H1 (cell line): ENCODE data around the gene PLA2R1. TPM values are rescaled to one million over a fixed set of nuclear protein-coding genes. Genes with fewer than 3 reads are reported as not detected.

ENCODE experiments used
- CTCF ChIA-PET: fragments of 300-600 bp; sonication (Branson Sonifier 250); formaldehyde crosslinking; loops from one replicate; lab custom pipeline; 2021; ENCODE audit not compliant: partially characterized antibody; lab: Charles Lee
- POLR2A ChIA-PET: fragments of 300-600 bp; sonication (Branson Sonifier 250); formaldehyde crosslinking; loops from one replicate; lab custom pipeline; 2021; ENCODE audit warnings: inconsistent platforms; ENCODE audit not compliant: partially characterized antibody; lab: Charles Lee
- DNase-seq, 2 experiments: peaks; one replicate each; pipeline versions ENCODE4 v3.0.0 to v3.0.0-alpha.2; 2010 to 2022; ENCODE audit warnings: low spot score in 2 of 2, low read depth in 1 of 2, mixed read lengths in 1 of 2
- FAIRE-seq: peaks from 2 replicates; lab custom pipeline; 2011; peaks lifted over from hg19 to GRCh38; lab: Jason Lieb, UNC
- H2AFZ ChIP-seq: 2 replicates; pipeline ENCODE4 v1.8.1; 2012; ENCODE audit warnings: low read length, inconsistent platforms
- H2AK5ac ChIP-seq: 2 replicates; pipeline ENCODE4 v1.6.1; 2013; ENCODE audit warnings: low read depth, low read length
- H2BK120ac ChIP-seq: replicated peaks from 2 replicates; pipeline ENCODE3; 2013; ENCODE audit warnings: low read depth, low read length, inconsistent platforms
- H2BK12ac ChIP-seq: 2 replicates; pipeline ENCODE4 v1.6.1; 2013; ENCODE audit warnings: low read depth, low read length
- H2BK15ac ChIP-seq: 2 replicates; pipeline ENCODE4 v1.6.1; 2013; ENCODE audit warnings: low read length
- H2BK20ac ChIP-seq: 2 replicates; pipeline ENCODE4 v1.6.1; 2013; ENCODE audit warnings: low read length
- H2BK5ac ChIP-seq: 2 replicates; pipeline ENCODE4 v1.6.1; 2013; ENCODE audit warnings: low read depth, low read length
- H3K14ac ChIP-seq: 2 replicates; pipeline ENCODE4 v1.6.1; 2013; ENCODE audit warnings: inconsistent platforms; ENCODE audit not compliant: insufficient read length
- H3K18ac ChIP-seq: 2 replicates; pipeline ENCODE4 v1.6.1; 2013; ENCODE audit warnings: low read length; ENCODE audit errors: extremely low read depth
- H3K23ac ChIP-seq: 2 replicates; pipeline ENCODE4 v1.6.1; 2013; ENCODE audit warnings: inconsistent platforms; ENCODE audit not compliant: insufficient read length
- H3K23me2 ChIP-seq: 2 replicates; pipeline ENCODE4 v1.6.1; 2013; ENCODE audit warnings: low read depth, low read length
- H3K27ac ChIP-seq: 2 replicates; pipeline ENCODE4 v1.6.1; 2011; ENCODE audit warnings: low read depth, low read length, inconsistent platforms
- H3K27me3 ChIP-seq, 4 experiments: replicated peaks in 1 of 4; 1 replicate in 1 of 4; 2 replicates in 3 of 4; pipeline versions ENCODE4 v1.6.1 to v1.8.1; 2011 to 2013; ENCODE audit warnings: low read length in 3 of 4, mild to moderate bottlenecking in 3 of 4, inconsistent platforms in 2 of 4, mixed read lengths in 2 of 4, moderate library complexity in 1 of 4; ENCODE audit not compliant: control insufficient read depth in 3 of 4, insufficient read depth in 3 of 4; ENCODE audit errors: extremely low read depth in 1 of 4
- H3K36me3 ChIP-seq, 4 experiments: 2 replicates each; pipeline versions ENCODE4 v1.6.1 to v1.8.1; 2011 to 2013; ENCODE audit warnings: mild to moderate bottlenecking in 4 of 4, low read length in 3 of 4, moderate library complexity in 2 of 4, control low read depth in 1 of 4, inconsistent platforms in 1 of 4; ENCODE audit not compliant: insufficient read depth in 4 of 4, control insufficient read depth in 2 of 4
- H3K4ac ChIP-seq: replicated peaks from 2 replicates; pipeline ENCODE3; 2013; ENCODE audit warnings: low read length, low read depth, mixed read lengths, inconsistent platforms; ENCODE audit not compliant: insufficient read length
- H3K4me1 ChIP-seq, 4 experiments: replicated peaks in 1 of 4; 1 replicate in 1 of 4; 2 replicates in 3 of 4; pipeline versions ENCODE4 v1.6.1 to v1.8.1; 2011 to 2013; ENCODE audit warnings: low read length in 3 of 4, inconsistent platforms in 2 of 4, mixed read lengths in 1 of 4; ENCODE audit not compliant: insufficient read depth in 4 of 4, control insufficient read depth in 3 of 4
- H3K4me2 ChIP-seq, 2 experiments: 2 replicates each; pipeline versions ENCODE4 v1.6.1 to v1.8.1; 2011 to 2013; ENCODE audit warnings: low read depth in 2 of 2, low read length in 2 of 2, control low read depth in 1 of 2, inconsistent platforms in 1 of 2, mild to moderate bottlenecking in 1 of 2; ENCODE audit not compliant: insufficient read depth in 1 of 2
- H3K4me3 ChIP-seq, 4 experiments: fragments of 200-600, 300-600 bp in 1 of 4; sonication (generic), shearing (Covaris generic), sonication (Bioruptor Twin) in 1 of 4; 2 replicates each; pipeline versions ENCODE4 v1.5.1 to v1.8.1; 2011 to 2016; ENCODE audit warnings: low read length in 4 of 4, low read depth in 3 of 4, control low read depth in 2 of 4, inconsistent platforms in 2 of 4, mild to moderate bottlenecking in 2 of 4, mixed read lengths in 1 of 4, moderate library complexity in 1 of 4; ENCODE audit not compliant: insufficient read depth in 2 of 4; ENCODE audit errors: extremely low read depth in 1 of 4
- H3K56ac ChIP-seq: replicated peaks from 2 replicates; pipeline ENCODE3; 2013; ENCODE audit warnings: low read depth, mild to moderate bottlenecking, mixed read lengths, low read length, inconsistent platforms; ENCODE audit not compliant: insufficient read length
- H3K79me1 ChIP-seq: 2 replicates; pipeline ENCODE4 v1.6.1; 2013; ENCODE audit warnings: low read depth, low read length, control low read depth
- H3K79me2 ChIP-seq, 2 experiments: 2 replicates each; pipeline versions ENCODE4 v1.6.1 to v1.8.1; 2012 to 2013; ENCODE audit warnings: low read length in 2 of 2, mild to moderate bottlenecking in 2 of 2, inconsistent platforms in 1 of 2; ENCODE audit not compliant: insufficient read depth in 2 of 2, control insufficient read depth in 1 of 2
- H3K9ac ChIP-seq, 4 experiments: replicated peaks in 1 of 4; 1 replicate in 1 of 4; 2 replicates in 3 of 4; pipeline versions ENCODE4 v1.6.1 to v1.8.1; 2011 to 2013; ENCODE audit warnings: low read depth in 3 of 4, low read length in 3 of 4, control low read depth in 2 of 4, mild to moderate bottlenecking in 2 of 4, moderate library complexity in 2 of 4, inconsistent platforms in 1 of 4; ENCODE audit errors: extremely low read depth in 1 of 4
- H3K9me3 ChIP-seq, 2 experiments: 2 replicates each; pipeline versions ENCODE4 v1.6.1 to v1.8.1; 2012 to 2013; ENCODE audit warnings: mild to moderate bottlenecking in 2 of 2, moderate library complexity in 2 of 2, control low read depth in 1 of 2, inconsistent platforms in 1 of 2, low read depth in 1 of 2, low read length in 1 of 2, mixed read lengths in 1 of 2; ENCODE audit not compliant: insufficient read depth in 2 of 2
- H4K20me1 ChIP-seq, 2 experiments: replicated peaks in 1 of 2; 2 replicates each; pipeline versions ENCODE3 to v1.8.1; 2011 to 2013; ENCODE audit warnings: inconsistent platforms in 2 of 2, low read length in 2 of 2, mild to moderate bottlenecking in 1 of 2; ENCODE audit not compliant: insufficient read depth in 2 of 2, control insufficient read depth in 1 of 2
- H4K5ac ChIP-seq: 2 replicates; pipeline ENCODE4 v1.6.1; 2013; ENCODE audit warnings: low read length, low read depth, mixed read lengths, inconsistent platforms; ENCODE audit not compliant: insufficient read length
- H4K8ac ChIP-seq: 2 replicates; pipeline ENCODE4 v1.8.0; 2013; ENCODE audit warnings: mild to moderate bottlenecking, moderate library complexity, low read length, inconsistent platforms; ENCODE audit not compliant: insufficient read depth; ENCODE audit errors: extremely low read depth
- H4K91ac ChIP-seq: replicated peaks from 2 replicates; pipeline ENCODE3; 2013; ENCODE audit warnings: low read length, mixed read lengths, inconsistent platforms; ENCODE audit not compliant: insufficient read length
- CBX5 ChIP-seq: fragments of 300-800, 300-1000 bp; sonication (generic); IDR thresholded peaks from 2 replicates; pipeline ENCODE4 v1.7.1; 2016; ENCODE audit warnings: antibody characterized with exemption, low read length, low read depth
- CTCF ChIP-seq, 3 experiments: IDR thresholded peaks; 1 replicate in 2 of 3; 2 replicates in 1 of 3; pipeline versions ENCODE4 v1.5.1 to v1.6.1; 2011; ENCODE audit warnings: low read length in 3 of 3, mild to moderate bottlenecking in 3 of 3, inconsistent platforms in 2 of 3, low read depth in 1 of 3, moderate library complexity in 1 of 3; ENCODE audit not compliant: insufficient read depth in 1 of 3; ENCODE audit errors: control extremely low read depth in 1 of 3
- USF2 ChIP-seq: IDR thresholded peaks from 2 replicates; pipeline ENCODE4 v1.6.1; 2011; ENCODE audit warnings: low read length, improper control_type of control experiment
- WGBS, 2 experiments: shearing (Covaris generic) in 1 of 2; methylation state at CpG; one replicate each; pipeline versions ENCODE4 v1.1.6 to v1.1.7; 2013 to 2015; ENCODE audit warnings: low lambda C conversion rate in 2 of 2, mixed read lengths in 2 of 2, inconsistent platforms in 1 of 2, low coverage in 1 of 2, missing lambda C conversion rate in 1 of 2; ENCODE audit not compliant: insufficient replicate concordance in 2 of 2, insufficient coverage in 1 of 2, insufficient read length in 1 of 2; ENCODE audit errors: extremely low coverage in 1 of 2, missing lambda C conversion rate in 1 of 2; 5-methylcytosine and 5-hydroxymethylcytosine counted together
- polyA plus RNA-seq, 7 experiments: library from polyadenylated mRNA; depleted of rRNA in 3 of 7; stranded (reverse) in 5 of 7; unstranded in 2 of 7; fragments of >200 nt in 5 of 7; fragments of 200-250 nt in 2 of 7; gene quantifications; 1 replicate in 5 of 7; 2 replicates in 1 of 7; 4 replicates in 1 of 7; pipeline versions ENCODE4 v1.2.1 to v1.2.3, GENCODE V29; 2011 to 2013; ENCODE audit warnings: missing spikeins in 2 of 7, mixed read lengths in 2 of 7
- total RNA-seq: library from RNA; stranded (reverse); fragmentation: NEBNext Ultra II Directional; extraction: Animal tissue kit (Norgen Biotek cat#: 25700); gene quantifications from 2 replicates; pipeline ENCODE4 v1.2.1, GENCODE V29; 2021

Gene PLA2R1
- total and polyA plus RNA-seq, 2 of the 8 experiments (the other 6 are each of a cell fraction or from before 2014, with no cell fraction given): 0.65 to 1.5 TPM

GRCh38 chr2:160006475-160006874 lies 55.9 kb downstream of the PLA2R1 start:
- no peak overlapping the region for H2BK120ac ChIP-seq
- no peak overlapping the region for H2BK5ac ChIP-seq
- no peaks in the 10 kb centered on the region for H3K36me3 ChIP-seq
- FAIRE-seq (no peak), DNase-seq (no peak)
- H3K9me3 ChIP-seq: no peaks in the 10 kb centered on the region
- POLR2A ChIA-PET: no interaction called here
- no peaks in the 10 kb centered on the region; a peak in 1 of 7 replicates for H3K4me1 ChIP-seq
- no peak overlapping the region for H3K56ac ChIP-seq
- H2BK15ac ChIP-seq: no peak overlapping the region
- H4K5ac ChIP-seq: no peak overlapping the region
- no peaks in the 10 kb centered on the region for H3K27me3 ChIP-seq
- H2BK20ac ChIP-seq: no peak overlapping the region
- H3K9ac ChIP-seq: no peak overlapping the region
- no peak overlapping the region for H3K4me3 ChIP-seq
- no peak overlapping the region for H4K91ac ChIP-seq
- no peak overlapping the region for H4K8ac ChIP-seq
- no peak overlapping the region for H3K4ac ChIP-seq
- no peaks in the 10 kb centered on the region for H3K79me1 ChIP-seq
- no peaks in the 10 kb centered on the region for H3K79me2 ChIP-seq
- H4K20me1 ChIP-seq: no peaks in the 10 kb centered on the region
- H2AK5ac ChIP-seq: no peak overlapping the region
- H2BK12ac ChIP-seq: no peak overlapping the region
- no peaks in the 10 kb centered on the region for H3K23me2 ChIP-seq
- TF ChIP-seq USF2 (no peak), CBX5 (no peak), CTCF (IDR thresholded peaks at IDR 0.05; ENCODE audit: control extremely low read depth in 1 of 3, insufficient read depth in 1 of 3, low read depth in 1 of 3, low read length in 3 of 3) (no peak)
- H3K4me2 ChIP-seq: no peak overlapping the region
- no peak overlapping the region for H3K27ac ChIP-seq
- CTCF ChIA-PET: interaction anchor here (0.9 to 3.1 kb wide), 5 partner anchors 8 to 103 kb away, joined by 3 to 10 read pairs (median 4); no protein-coding TSS in a partner anchor
- no peak overlapping the region for H3K14ac ChIP-seq
- 75% methylated on average over 2 of the region's 2 CpGs; no CpG with 5 or more reads in 1 of the 2 experiments for WGBS, 2 experiments
- no peak overlapping the region for H3K18ac ChIP-seq
- H2AFZ ChIP-seq: no peak overlapping the region
- H3K23ac ChIP-seq: no peak overlapping the region
